GM23338 (cell line): ENCODE measurements around the gene NCAPD2. TPM values are rescaled to one million over a fixed set of nuclear protein-coding genes. Genes with fewer than 3 reads are reported as not detected.
"Not testable (repeated sequence)": the region's sequence is repeated elsewhere in the genome, so short reads cannot be mapped to it uniquely, and the experiment has no call there.

Experiments
- ATAC-seq: fragments of 200-7000 bp; cut with Tn5 transposase; 3 replicates; pipeline ENCODE4 v1.9.1; 2020
- DNase-seq: peaks from one replicate; pipeline ENCODE4 v3.0.0-alpha.2; 2015; ENCODE audit warnings: low spot score
- H2AFZ ChIP-seq: fragments of 200-600 bp; sonication (generic); 2 replicates; pipeline ENCODE4 v1.8.0; 2016; ENCODE audit warnings: antibody characterized with exemption, mild to moderate bottlenecking, moderate library complexity
- H3F3A ChIP-seq: fragments of 200-600 bp; sonication (generic); replicated peaks from 2 replicates; pipeline ENCODE4 v1.8.0; 2017; ENCODE audit warnings: antibody characterized with exemption, mixed run types, low read depth
- H3K27ac ChIP-seq: fragments of 200-600 bp; sonication (generic); 2 replicates; pipeline ENCODE4 v1.6.1; 2016; ENCODE audit warnings: low read depth
- H3K27me3 ChIP-seq: fragments of 200-600 bp; sonication (generic); 2 replicates; pipeline ENCODE4 v1.8.0; 2016; ENCODE audit warnings: mild to moderate bottlenecking, mixed run types, moderate library complexity; ENCODE audit not compliant: insufficient read depth
- H3K36me3 ChIP-seq: fragments of 200-600 bp; sonication (generic); 2 replicates; pipeline ENCODE4 v1.8.0; 2016; ENCODE audit warnings: mild to moderate bottlenecking; ENCODE audit not compliant: insufficient read depth
- H3K4me1 ChIP-seq: fragments of 200-600 bp; sonication (generic); 2 replicates; pipeline ENCODE4 v1.8.0; 2016; ENCODE audit warnings: mild to moderate bottlenecking, moderate library complexity; ENCODE audit not compliant: insufficient read depth
- H3K4me2 ChIP-seq: fragments of 200-600 bp; sonication (generic); 2 replicates; pipeline ENCODE4 v1.7.1; 2017; ENCODE audit warnings: mixed run types
- H3K4me3 ChIP-seq: fragments of 200-600 bp; sonication (generic); 2 replicates; pipeline ENCODE4 v1.6.1; 2016; ENCODE audit warnings: mixed run types
- H3K79me2 ChIP-seq: fragments of 200-600 bp; sonication (generic); replicated peaks from 2 replicates; pipeline ENCODE4 v1.8.0; 2017; ENCODE audit warnings: mild to moderate bottlenecking; ENCODE audit not compliant: insufficient read depth
- H3K9me2 ChIP-seq: fragments of 200-600 bp; sonication (generic); 2 replicates; pipeline ENCODE4 v1.8.0; 2017; ENCODE audit not compliant: insufficient read depth
- H4K20me1 ChIP-seq: fragments of 200-600 bp; sonication (generic); replicated peaks from 2 replicates; pipeline ENCODE4 v1.8.0; 2017; ENCODE audit warnings: mild to moderate bottlenecking; ENCODE audit not compliant: insufficient read depth
- H3K27ac Mint-ChIP-seq: 2 replicates; pipeline ENCODE4 v1.8.0; 2020; ENCODE audit warnings: inconsistent platforms, mild to moderate bottlenecking, moderate library complexity, mixed read lengths
- H3K27me3 Mint-ChIP-seq: 3 replicates; pipeline ENCODE4 v1.8.0; 2022; ENCODE audit warnings: low read depth, mild to moderate bottlenecking, moderate library complexity, mixed read lengths, inconsistent platforms; ENCODE audit not compliant: insufficient read depth, poor library complexity
- H3K36me3 Mint-ChIP-seq: 3 replicates; pipeline ENCODE4 v1.8.0; 2021; ENCODE audit warnings: low read depth, mild to moderate bottlenecking, inconsistent platforms, moderate library complexity, mixed read lengths
- H3K4me1 Mint-ChIP-seq: 3 replicates; pipeline ENCODE4 v1.8.0; 2020; ENCODE audit warnings: mild to moderate bottlenecking, inconsistent platforms, mixed read lengths
- H3K4me3 Mint-ChIP-seq: 3 replicates; pipeline ENCODE4 v1.8.0; 2021; ENCODE audit warnings: moderate library complexity, mild to moderate bottlenecking, inconsistent platforms, mixed read lengths
- H3K9me3 Mint-ChIP-seq: 3 replicates; pipeline ENCODE4 v1.8.0; 2020; ENCODE audit warnings: moderate library complexity, mild to moderate bottlenecking, inconsistent platforms, mixed read lengths
- CREB1 ChIP-seq: fragments of 250-450 bp; sonication (Bioruptor Pico); IDR thresholded peaks from 2 replicates; pipeline ENCODE4 v1.5.0; 2020; ENCODE audit warnings: low read depth, mild to moderate bottlenecking, moderate library complexity
- ETS1 ChIP-seq: IDR thresholded peaks from 2 replicates; pipeline ENCODE4 v1.6.1; 2016; ENCODE audit warnings: antibody characterized with exemption
- EZH2 ChIP-seq: fragments of 200-600 bp; sonication (generic); IDR thresholded peaks from one replicate; pipeline ENCODE4 v1.8.0; 2017; ENCODE audit warnings: antibody characterized with exemption, mild to moderate bottlenecking, low read depth; ENCODE audit not compliant: unreplicated experiment
- EZH2phosphoT487 ChIP-seq: fragments of 200-600 bp; sonication (generic); IDR thresholded peaks from one replicate; pipeline ENCODE4 v1.8.1; 2018; ENCODE audit warnings: antibody characterized with exemption; ENCODE audit not compliant: unreplicated experiment
- JUNB ChIP-seq: IDR thresholded peaks from one replicate; pipeline ENCODE4 v1.6.1; 2016; ENCODE audit warnings: antibody characterized with exemption; ENCODE audit not compliant: unreplicated experiment
- NANOG ChIP-seq: IDR thresholded peaks from 2 replicates; pipeline ENCODE4 v1.6.1; 2016; ENCODE audit warnings: antibody characterized with exemption, borderline replicate concordance
- POLR2AphosphoS5 ChIP-seq: IDR thresholded peaks from 2 replicates; pipeline ENCODE4 v1.6.1; 2016; ENCODE audit warnings: antibody characterized with exemption, low read depth
- REST ChIP-seq: IDR thresholded peaks from one replicate; pipeline ENCODE4 v1.6.1; 2018; ENCODE audit warnings: antibody characterized with exemption; ENCODE audit not compliant: unreplicated experiment
- ZNF114 ChIP-seq: fragments of 250-450 bp; sonication (Bioruptor Pico); IDR thresholded peaks from 2 replicates; pipeline ENCODE4 v1.5.0; 2020; ENCODE audit warnings: mild to moderate bottlenecking, moderate library complexity
- polyA plus RNA-seq: library from polyadenylated mRNA; unstranded; fragments of >200 nt; fragmentation: Nextera tagmentation; extraction: Ambion mirVana; gene quantifications from 2 replicates; pipeline ENCODE4 v1.2.1, GENCODE V29; 2016
- total RNA-seq: library from RNA; depleted of rRNA; stranded (reverse); fragments of >200 nt; shearing (Covaris generic); gene quantifications from 2 replicates; pipeline ENCODE4 v1.2.3, GENCODE V29; 2014

Gene NCAPD2
- total and polyA plus RNA-seq, 2 experiments from 2014 or later = 34.2 to 217 TPM

- Histone ChIP-seq H3K27ac (no peak overlapping the region), H3K36me3 (no peaks in the 10 kb centered on the region; the same call in 1 of the 2 replicates), H4K20me1 (no peaks in the 10 kb centered on the region; the same call in 1 of the 2 replicates), H3F3A (peaks cover 8% of the 10 kb centered on the region; the same call in 1 of the 2 replicates), H3K4me3 (no peak overlapping the region), H2AFZ (no peak overlapping the region), H3K4me2 (no peak overlapping the region), H3K79me2 (peaks cover 15% of the 10 kb centered on the region), H3K27me3 (no peaks in the 10 kb centered on the region), H3K4me1 (peaks cover 10% of the 10 kb centered on the region), H3K9me2 (no peaks in the 10 kb centered on the region)
- ATAC-seq (no peak), DNase-seq (no peak)
- Mint-ChIP-seq H3K27ac (no peak overlapping the region), H3K36me3 (peaks cover 13% of the 10 kb centered on the region), H3K4me3 (no peak overlapping the region), H3K27me3 (peaks cover 8% of the 10 kb centered on the region), H3K9me3 (no peaks in the 10 kb centered on the region), H3K4me1 (peaks cover 4% of the 10 kb centered on the region; the same call in 1 of the 3 replicates)
- no peak for TF ChIP-seq EZH2
- TF ChIP-seq ETS1 = no peak
- no peak for TF ChIP-seq NANOG
- no peak for TF ChIP-seq ZNF114
- TF ChIP-seq CREB1 (CRISPR knock-in tag) = no peak
- TF ChIP-seq JUNB = no peak
- TF ChIP-seq EZH2phosphoT487 = no peak
- TF ChIP-seq POLR2AphosphoS5 = no peak
- TF ChIP-seq REST = no peak
Measured at GRCh38 chr12:6488240-6488639, 5.7 kb upstream of the NCAPD2 start.

GRCh38 chr12:6489449-6489848, 4.5 kb upstream of the NCAPD2 start:
- Mint-ChIP-seq H3K4me1 (peaks cover 4% of the 10 kb centered on the region; the same call in 1 of the 3 replicates), H3K27me3 (peaks cover 8% of the 10 kb centered on the region), H3K36me3 (peaks cover 15% of the 10 kb centered on the region), H3K9me3 (no peaks in the 10 kb centered on the region), H3K4me3 (no peak overlapping the region), H3K27ac (no peak overlapping the region)
- Histone ChIP-seq H3F3A (peaks cover 8% of the 10 kb centered on the region; the same call in 1 of the 2 replicates), H3K4me1 (peaks cover 11% of the 10 kb centered on the region), H3K9me2 (no peaks in the 10 kb centered on the region), H3K4me2 (no peak overlapping the region), H3K4me3 (no peak overlapping the region), H3K36me3 (no peaks in the 10 kb centered on the region; the same call in 1 of the 2 replicates), H2AFZ (no peak overlapping the region), H3K27me3 (no peaks in the 10 kb centered on the region), H4K20me1 (no peaks in the 10 kb centered on the region; the same call in 1 of the 2 replicates), H3K79me2 (peaks cover 16% of the 10 kb centered on the region), H3K27ac (0 out of 2 replicates have a peak overlapping the region, but pooled peaks have one; percentile 61)
- ATAC-seq (no peak), DNase-seq (no peak)
- no peak for TF ChIP-seq ZNF114
- no peak for TF ChIP-seq POLR2AphosphoS5
- TF ChIP-seq NANOG = no peak
- TF ChIP-seq EZH2phosphoT487 = no peak
- no peak for TF ChIP-seq REST
- TF ChIP-seq CREB1 (CRISPR knock-in tag) = no peak
- no peak for TF ChIP-seq EZH2

GRCh38 chr12:6490673-6491072, 3.2 kb upstream of the NCAPD2 start:
- peaks cover 10% of the 10 kb centered on the region; the same call in 2 of the 3 replicates for H3K4me1 Mint-ChIP-seq
- peaks cover 23% of the 10 kb centered on the region for H3K4me1 ChIP-seq
- not testable (repeated sequence) for H3K27me3 Mint-ChIP-seq, H4K20me1 ChIP-seq, H2AFZ ChIP-seq, H3K27ac ChIP-seq, H3K36me3 ChIP-seq, H3K4me3 ChIP-seq, H3F3A ChIP-seq, H3K9me2 ChIP-seq, H3K27me3 ChIP-seq, DNase-seq, H3K9me3 Mint-ChIP-seq, H3K27ac Mint-ChIP-seq, ATAC-seq, H3K4me3 Mint-ChIP-seq, H3K4me2 ChIP-seq
- peaks cover 24% of the 10 kb centered on the region for H3K36me3 Mint-ChIP-seq
- H3K79me2 ChIP-seq = peaks cover 28% of the 10 kb centered on the region
